BE2C (cell line): ENCODE results near the gene POTEH. TPM values are rescaled to one million over a fixed set of nuclear protein-coding genes. Genes with fewer than 3 reads are reported as not detected.
"Not testable (repeated sequence)": the region's sequence is repeated elsewhere in the genome, so short reads cannot be mapped to it uniquely, and the experiment has no call there.

ENCODE experiments used
- DNase-seq: peaks from one replicate; pipeline ENCODE4 v3.0.0-alpha.2; 2020
- H3K27me3 ChIP-seq: fragments of 250-450 bp; sonication (Bioruptor Pico); 2 replicates; pipeline ENCODE4 v1.5.1; 2020; ENCODE audit warnings: mild to moderate bottlenecking
- H3K36me3 ChIP-seq: fragments of 250-450 bp; sonication (Bioruptor Pico); 2 replicates; pipeline ENCODE4 v1.5.1; 2020; ENCODE audit warnings: mild to moderate bottlenecking
- H3K4me1 ChIP-seq: fragments of 250-450 bp; sonication (Bioruptor Pico); 2 replicates; pipeline ENCODE4 v1.5.1; 2020
- H3K4me3 ChIP-seq: 2 replicates; pipeline ENCODE4 v1.5.1; 2011; ENCODE audit warnings: low read depth, low read length
- H3K9me3 ChIP-seq: fragments of 250-450 bp; sonication (Bioruptor Pico); 2 replicates; pipeline ENCODE4 v1.5.1; 2020
- polyA plus RNA-seq: library from polyadenylated mRNA; unstranded; fragments of >200 nt; gene quantifications from one replicate; pipeline ENCODE4 v1.2.1, GENCODE V29; 2012; ENCODE audit warnings: low read depth, missing spikeins; ENCODE audit not compliant: insufficient read length, insufficient read depth

POTEH gene
- polyA plus RNA-seq, result not detected

- H3K4me3 ChIP-seq, DNase-seq, H3K36me3 ChIP-seq, H3K4me1 ChIP-seq, H3K9me3 ChIP-seq, H3K27me3 ChIP-seq: not testable (repeated sequence)
Observed at GRCh38 chr22:15689749-15690125, at the start of gene POTEH. TSS of gene POTEH (plus strand) at chr22:15690026. CDS start at chr22:15690078, 52 bp downstream.

- not testable (repeated sequence) for DNase-seq, H3K4me3 ChIP-seq, H3K9me3 ChIP-seq, H3K27me3 ChIP-seq, H3K36me3 ChIP-seq, H3K4me1 ChIP-seq
Observed at GRCh38 chr22:15642288-15642861, 47.5 kb upstream of the POTEH start.

- H3K4me1 ChIP-seq, DNase-seq, H3K36me3 ChIP-seq, H3K4me3 ChIP-seq, H3K9me3 ChIP-seq, H3K27me3 ChIP-seq: not testable (repeated sequence)
Observed at GRCh38 chr22:15651954-15652353, 37.9 kb upstream of the POTEH start.

- H3K36me3 ChIP-seq, H3K9me3 ChIP-seq: not testable (repeated sequence)
Observed at GRCh38 chr22:15652738-15653137, 37.1 kb upstream of the POTEH start.

DNA sequence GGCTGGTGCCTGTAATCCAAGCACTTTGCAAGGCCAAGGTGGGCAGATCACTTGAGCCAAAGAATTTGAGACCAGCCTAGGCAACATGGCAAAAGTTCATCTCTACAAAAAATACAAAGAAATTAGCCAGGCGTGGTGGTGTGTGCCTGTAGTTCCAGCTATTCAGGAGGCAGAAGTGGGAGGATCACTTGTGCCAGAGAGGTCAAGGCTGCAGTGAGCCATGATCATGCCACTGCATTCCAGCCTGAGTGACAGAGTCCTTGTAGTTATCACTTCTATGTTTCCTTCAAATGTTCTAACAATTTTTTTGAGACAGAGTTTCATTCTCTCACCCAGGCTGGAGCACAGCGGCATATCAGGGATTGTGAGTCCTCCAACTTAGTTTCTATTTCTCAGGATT is 36.6 kb upstream of the POTEH start:
- H3K4me3 ChIP-seq, H3K36me3 ChIP-seq, H3K9me3 ChIP-seq, DNase-seq, H3K4me1 ChIP-seq, H3K27me3 ChIP-seq: not testable (repeated sequence)

More at GRCh38 chr22:15652738-15653137, 37.1 kb upstream of the POTEH start:
- H3K4me3 ChIP-seq, H3K4me1 ChIP-seq, H3K27me3 ChIP-seq, DNase-seq: not testable (repeated sequence)

- not testable (repeated sequence) for H3K36me3 ChIP-seq, H3K4me1 ChIP-seq, DNase-seq, H3K4me3 ChIP-seq, H3K27me3 ChIP-seq, H3K9me3 ChIP-seq
Observed at GRCh38 chr22:15661102-15661501, 28.7 kb upstream of the POTEH start.

- H3K4me1 ChIP-seq, H3K27me3 ChIP-seq, H3K36me3 ChIP-seq, H3K9me3 ChIP-seq, DNase-seq, H3K4me3 ChIP-seq: not testable (repeated sequence)
Observed at GRCh38 chr22:15664682-15665081, 25.1 kb upstream of the POTEH start.

DNA sequence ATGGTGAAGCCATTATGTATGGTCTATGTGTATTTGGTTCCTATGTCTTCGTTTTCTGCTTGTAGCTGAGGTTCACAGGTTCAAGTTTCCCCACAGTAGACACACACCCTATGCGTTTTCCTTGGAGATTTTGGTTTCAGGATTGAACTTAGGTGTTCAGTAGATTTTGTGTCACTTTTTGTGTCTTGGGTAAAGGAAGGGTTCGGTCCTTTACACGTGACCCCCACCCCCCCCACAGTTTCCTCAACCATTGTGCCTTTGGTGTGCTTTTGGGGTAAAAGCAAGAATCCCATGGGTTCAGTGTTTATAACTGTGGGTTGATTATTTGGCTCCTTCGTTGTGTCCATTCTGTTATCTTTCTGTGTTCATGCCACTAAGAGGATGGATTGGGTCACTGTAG is 24.3 kb upstream of the POTEH start:
- not testable (repeated sequence) for H3K36me3 ChIP-seq, H3K27me3 ChIP-seq, H3K9me3 ChIP-seq, H3K4me3 ChIP-seq, H3K4me1 ChIP-seq, DNase-seq

- DNase-seq, H3K4me3 ChIP-seq: not testable (repeated sequence)
Observed at GRCh38 chr22:15669430-15669829, 20.4 kb upstream of the POTEH start.

DNA sequence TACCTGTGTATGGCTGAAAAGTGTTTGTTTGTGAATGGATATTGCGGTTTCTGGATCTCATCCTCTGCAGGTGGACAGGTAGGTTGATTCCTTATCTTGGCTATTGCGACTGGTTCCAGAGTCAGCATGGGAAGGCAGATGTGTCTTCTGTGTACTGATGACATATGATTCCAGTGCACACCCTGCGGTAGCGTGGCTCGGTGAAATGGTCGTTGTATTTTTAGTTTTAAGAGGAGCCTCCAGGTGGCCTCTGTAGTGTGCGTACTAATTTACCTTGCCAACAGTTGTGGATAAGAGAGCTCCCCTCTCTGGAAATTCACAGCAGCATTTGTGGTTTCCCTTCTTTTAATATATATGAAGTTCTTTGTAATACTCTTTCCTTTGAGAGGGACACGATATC is 10.1 kb upstream of the POTEH start:
- H3K4me1 ChIP-seq, H3K36me3 ChIP-seq, H3K9me3 ChIP-seq, DNase-seq, H3K4me3 ChIP-seq, H3K27me3 ChIP-seq: not testable (repeated sequence)

More at GRCh38 chr22:15669430-15669829, 20.4 kb upstream of the POTEH start:
- not testable (repeated sequence) for H3K9me3 ChIP-seq, H3K36me3 ChIP-seq, H3K27me3 ChIP-seq, H3K4me1 ChIP-seq

DNA sequence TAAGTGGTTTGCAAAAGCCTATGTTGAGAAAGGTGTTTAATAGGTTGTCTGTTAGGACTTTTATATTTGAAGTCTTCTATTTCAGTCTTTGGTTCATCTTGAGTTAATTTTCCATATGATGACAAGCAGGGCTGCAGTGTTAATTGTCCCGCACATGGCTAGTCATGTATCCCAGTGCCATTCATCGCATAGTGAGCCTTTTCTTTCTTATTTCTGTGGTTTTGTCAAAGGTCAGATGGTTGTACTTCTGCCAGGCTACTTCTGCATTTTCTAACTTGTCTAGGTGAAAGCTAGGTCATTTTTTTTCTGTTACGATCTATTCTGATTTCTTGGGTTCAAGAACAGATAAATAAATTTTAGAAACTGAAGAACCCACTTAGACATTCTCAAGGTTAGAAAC is 5.7 kb upstream of the POTEH start:
- not testable (repeated sequence) for DNase-seq, H3K27me3 ChIP-seq, H3K36me3 ChIP-seq, H3K4me3 ChIP-seq, H3K4me1 ChIP-seq, H3K9me3 ChIP-seq

GRCh38 chr22:15684695-15685094 is 5.1 kb upstream of the POTEH start:
- H3K4me3 ChIP-seq, DNase-seq, H3K9me3 ChIP-seq: not testable (repeated sequence)

GRCh38 chr22:15685641-15686040 is 4.2 kb upstream of the POTEH start:
- not testable (repeated sequence) for H3K4me3 ChIP-seq, H3K4me1 ChIP-seq, H3K27me3 ChIP-seq, DNase-seq, H3K9me3 ChIP-seq, H3K36me3 ChIP-seq

More at GRCh38 chr22:15684695-15685094, 5.1 kb upstream of the POTEH start:
- H3K4me1 ChIP-seq, H3K36me3 ChIP-seq, H3K27me3 ChIP-seq: not testable (repeated sequence)

GRCh38 chr22:15687086-15687485 is 2.7 kb upstream of the POTEH start:
- H3K27me3 ChIP-seq, DNase-seq: not testable (repeated sequence)

GRCh38 chr22:15687676-15688075 is 2.1 kb upstream of the POTEH start:
- not testable (repeated sequence) for H3K4me3 ChIP-seq, H3K4me1 ChIP-seq, H3K27me3 ChIP-seq, H3K9me3 ChIP-seq, DNase-seq, H3K36me3 ChIP-seq

More at GRCh38 chr22:15687086-15687485, 2.7 kb upstream of the POTEH start:
- not testable (repeated sequence) for H3K9me3 ChIP-seq, H3K4me1 ChIP-seq, H3K4me3 ChIP-seq, H3K36me3 ChIP-seq

DNA sequence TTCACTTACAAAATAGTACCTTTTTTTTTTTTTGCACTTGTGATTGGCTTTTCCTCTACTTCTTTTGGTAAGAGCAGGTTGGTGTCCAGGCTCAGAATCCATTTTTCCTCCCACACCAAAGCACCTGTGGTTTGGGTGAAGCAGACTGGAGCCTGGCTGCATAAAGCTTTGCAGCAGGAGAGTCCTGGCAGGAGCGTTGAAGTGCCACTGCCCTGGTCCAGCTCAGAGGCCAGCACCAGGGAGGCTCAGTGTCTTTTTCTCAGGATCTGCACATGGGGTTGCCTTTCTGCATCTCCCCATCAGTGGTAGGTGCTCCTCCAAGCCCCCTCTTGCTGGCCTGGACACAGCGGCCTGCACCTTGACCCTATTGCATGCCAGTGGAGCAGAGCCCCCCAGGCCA is 1.7 kb upstream of the POTEH start:
- not testable (repeated sequence) for H3K4me3 ChIP-seq, H3K4me1 ChIP-seq, H3K36me3 ChIP-seq, H3K27me3 ChIP-seq, H3K9me3 ChIP-seq, DNase-seq
